NB4 (cell line): Measurements from ENCODE around the gene TBC1D1.

Source experiments
- DNase-seq: peaks from one replicate; pipeline ENCODE4 v3.0.0; 2010; ENCODE audit warnings: low read depth
- H3K4me3 ChIP-seq: one replicate; pipeline ENCODE4 v1.5.1; 2011; ENCODE audit warnings: mild to moderate bottlenecking, low read depth, low read length, moderate library complexity
- MYC ChIP-seq: IDR thresholded peaks from 2 replicates; pipeline ENCODE4 v1.6.1; 2011; ENCODE audit warnings: low read depth, low read length
- POLR2A ChIP-seq: IDR thresholded peaks from 2 replicates; pipeline ENCODE4 v1.6.1; 2011; ENCODE audit warnings: mild to moderate bottlenecking; ENCODE audit not compliant: insufficient read length; ENCODE audit errors: extremely low read depth
- TF ChIP-seq, protein P1 (sequence below): IDR thresholded peaks from one replicate; pipeline ENCODE4 v1.5.1; 2012; ENCODE audit warnings: low read depth, low read length
- TF ChIP-seq, protein P2 (sequence below): IDR thresholded peaks from 2 replicates; pipeline ENCODE4 v1.6.1; 2011; ENCODE audit warnings: low read depth, low read length

Gene TBC1D1

DNA sequence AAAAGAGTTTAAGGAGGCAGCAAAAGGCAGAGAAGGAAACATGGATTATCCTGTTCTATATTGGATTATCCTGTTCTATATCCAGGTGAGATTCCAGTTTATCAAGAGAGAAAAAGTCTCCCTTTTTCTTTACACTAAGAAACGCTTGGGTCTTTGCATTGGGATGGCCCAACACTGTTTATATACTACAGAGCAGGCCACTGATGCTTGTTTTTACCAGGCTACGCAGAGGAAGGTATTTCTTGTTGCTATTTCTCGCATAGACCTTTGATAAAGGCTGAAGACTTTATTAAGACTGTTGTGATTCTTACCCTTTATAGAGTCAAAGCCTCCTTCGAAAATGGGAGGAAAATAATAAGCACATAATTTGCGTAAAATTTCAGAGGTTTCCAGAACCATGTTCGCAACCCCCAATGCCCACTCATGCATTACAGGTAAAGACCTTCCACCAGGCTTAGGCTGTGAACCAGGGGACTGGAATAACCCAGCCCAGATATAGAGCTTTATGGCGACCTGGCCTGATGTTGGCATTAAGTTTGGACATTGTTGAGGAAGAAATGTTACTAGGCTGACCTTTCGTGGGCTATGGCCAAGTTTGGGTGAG is 287.6 kb downstream of the TBC1D1 start:
- DNase-seq = no peak
- no peak overlapping the region for H3K4me3 ChIP-seq
- TF ChIP-seq, protein P1, sequence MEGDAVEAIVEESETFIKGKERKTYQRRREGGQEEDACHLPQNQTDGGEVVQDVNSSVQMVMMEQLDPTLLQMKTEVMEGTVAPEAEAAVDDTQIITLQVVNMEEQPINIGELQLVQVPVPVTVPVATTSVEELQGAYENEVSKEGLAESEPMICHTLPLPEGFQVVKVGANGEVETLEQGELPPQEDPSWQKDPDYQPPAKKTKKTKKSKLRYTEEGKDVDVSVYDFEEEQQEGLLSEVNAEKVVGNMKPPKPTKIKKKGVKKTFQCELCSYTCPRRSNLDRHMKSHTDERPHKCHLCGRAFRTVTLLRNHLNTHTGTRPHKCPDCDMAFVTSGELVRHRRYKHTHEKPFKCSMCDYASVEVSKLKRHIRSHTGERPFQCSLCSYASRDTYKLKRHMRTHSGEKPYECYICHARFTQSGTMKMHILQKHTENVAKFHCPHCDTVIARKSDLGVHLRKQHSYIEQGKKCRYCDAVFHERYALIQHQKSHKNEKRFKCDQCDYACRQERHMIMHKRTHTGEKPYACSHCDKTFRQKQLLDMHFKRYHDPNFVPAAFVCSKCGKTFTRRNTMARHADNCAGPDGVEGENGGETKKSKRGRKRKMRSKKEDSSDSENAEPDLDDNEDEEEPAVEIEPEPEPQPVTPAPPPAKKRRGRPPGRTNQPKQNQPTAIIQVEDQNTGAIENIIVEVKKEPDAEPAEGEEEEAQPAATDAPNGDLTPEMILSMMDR = no peak
- TF ChIP-seq POLR2A (no peak), MYC (no peak)
- TF ChIP-seq, protein P2, sequence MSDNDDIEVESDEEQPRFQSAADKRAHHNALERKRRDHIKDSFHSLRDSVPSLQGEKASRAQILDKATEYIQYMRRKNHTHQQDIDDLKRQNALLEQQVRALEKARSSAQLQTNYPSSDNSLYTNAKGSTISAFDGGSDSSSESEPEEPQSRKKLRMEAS = no peak

DNA sequence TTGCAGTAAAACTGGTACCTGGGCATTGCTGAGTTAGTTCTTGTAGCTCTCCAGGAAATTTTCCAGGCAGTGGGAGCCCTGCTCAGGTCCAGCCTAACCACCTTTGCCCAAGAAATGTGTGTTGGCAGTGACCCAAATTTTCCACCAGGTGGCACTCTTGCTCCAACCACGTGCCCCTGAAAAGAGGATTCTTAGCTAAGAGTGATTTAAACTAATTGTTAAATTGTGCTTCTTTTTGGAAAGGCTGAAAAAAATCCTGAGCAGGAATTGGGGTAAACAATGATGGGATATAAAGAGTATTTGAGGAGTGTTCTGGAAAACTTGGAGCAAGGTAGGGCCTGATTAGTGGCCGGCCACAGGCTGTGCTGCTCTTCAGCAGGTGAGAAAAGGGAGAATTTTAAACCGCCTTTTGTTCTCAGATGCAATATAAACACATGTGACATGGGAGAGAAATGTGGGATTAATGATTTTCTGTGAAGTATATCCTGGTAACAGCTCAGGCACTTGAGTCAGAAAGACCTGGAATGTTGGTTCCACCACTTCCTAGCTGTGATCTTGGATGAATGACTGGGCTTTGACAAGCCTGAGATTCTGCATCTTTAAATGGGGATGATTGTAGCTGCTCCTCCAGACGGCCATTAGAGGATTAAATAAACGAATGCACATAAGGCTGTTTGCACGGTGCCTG is 288.9 kb downstream of the TBC1D1 start:
- H3K4me3 ChIP-seq = no peak overlapping the region
- TF ChIP-seq, protein P1 = peak; percentile 91
- TF ChIP-seq POLR2A = no peak
- TF ChIP-seq MYC = no peak
- TF ChIP-seq, protein P2 = no peak; the same call in 1 of the 2 replicates
- DNase-seq = peak; percentile 80

DNA sequence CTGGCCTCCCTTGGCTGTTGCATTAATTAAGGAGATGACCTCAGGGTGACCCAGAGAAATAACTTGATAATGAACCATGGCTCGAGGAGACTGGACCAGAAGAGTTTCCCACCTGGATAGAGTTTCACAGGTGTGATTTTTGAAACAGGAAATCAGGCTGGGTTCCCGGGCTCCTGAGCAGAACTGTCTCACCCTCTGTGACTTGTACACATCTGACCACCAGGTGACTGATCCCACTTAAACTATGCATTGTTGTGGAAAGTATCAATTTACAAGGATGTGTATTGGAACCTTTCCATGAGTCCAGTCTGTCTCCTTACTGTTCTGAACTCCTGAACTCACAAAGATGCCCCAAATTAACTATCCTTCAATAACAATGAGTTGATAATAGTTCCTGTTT is 289.6 kb downstream of the TBC1D1 start:
- TF ChIP-seq POLR2A = no peak
- TF ChIP-seq, protein P2 = no peak
- TF ChIP-seq MYC = no peak
- H3K4me3 ChIP-seq = no peak overlapping the region
- no peak for DNase-seq

DNA sequence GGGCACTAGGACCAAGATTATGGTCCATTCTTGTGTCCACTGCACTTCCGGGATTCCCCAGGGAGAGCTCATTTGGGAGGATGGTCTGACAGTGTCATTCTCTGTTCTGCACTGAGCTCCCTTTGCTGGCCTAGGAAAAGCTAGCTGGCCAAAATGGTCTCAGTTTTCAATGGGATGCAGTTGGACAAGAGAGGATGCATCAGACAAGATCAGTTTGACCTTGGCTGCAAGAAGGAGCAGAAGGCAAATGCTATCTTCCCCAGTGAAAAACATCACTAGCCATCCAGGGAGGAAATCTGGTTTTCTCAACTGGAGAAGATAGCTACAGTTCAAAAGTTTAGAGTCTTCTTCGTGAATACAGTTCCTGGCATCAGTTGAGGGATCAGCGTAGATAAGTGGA is 290.4 kb downstream of the TBC1D1 start:
- TF ChIP-seq, protein P2 = no peak
- TF ChIP-seq POLR2A (no peak), MYC (no peak)
- TF ChIP-seq, protein P1 = no peak
- no peak for DNase-seq
- H3K4me3 ChIP-seq = no peak overlapping the region

DNA sequence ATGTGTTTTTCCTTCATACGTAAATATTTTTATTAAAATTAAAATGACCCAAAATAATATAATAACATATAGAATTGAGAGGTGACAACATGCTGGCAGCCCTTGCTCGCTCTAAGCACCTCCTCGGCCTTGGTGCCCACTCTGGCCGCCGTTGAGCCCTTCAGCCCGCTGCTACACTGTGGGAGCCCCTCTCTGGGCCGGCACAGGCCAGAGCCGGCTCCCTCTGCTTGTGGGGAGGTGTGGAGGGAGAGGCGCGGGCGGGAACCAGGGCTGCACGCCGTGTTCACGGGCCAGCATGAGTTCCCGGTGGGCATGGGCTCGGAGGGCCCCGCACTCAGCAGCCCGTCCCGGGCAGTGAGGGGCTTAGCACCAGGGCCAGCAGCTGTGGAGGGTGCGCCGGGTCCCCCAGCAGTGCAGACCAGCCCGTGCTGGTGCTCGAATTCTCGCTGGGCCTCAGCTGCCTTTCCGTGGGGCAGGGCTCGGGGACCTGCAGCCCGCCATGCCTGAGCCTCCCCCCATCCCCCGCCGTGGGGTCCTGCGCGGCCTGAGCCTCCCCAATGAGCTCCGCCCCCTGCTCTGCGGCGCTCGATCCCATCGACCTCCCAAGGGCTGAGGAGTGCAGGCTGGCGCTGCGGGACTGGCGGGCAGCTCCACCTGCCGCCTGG is 291.6 kb downstream of the TBC1D1 start:
- TF ChIP-seq MYC (no peak), POLR2A (no peak)
- no peak overlapping the region for H3K4me3 ChIP-seq
- DNase-seq = no peak

DNA sequence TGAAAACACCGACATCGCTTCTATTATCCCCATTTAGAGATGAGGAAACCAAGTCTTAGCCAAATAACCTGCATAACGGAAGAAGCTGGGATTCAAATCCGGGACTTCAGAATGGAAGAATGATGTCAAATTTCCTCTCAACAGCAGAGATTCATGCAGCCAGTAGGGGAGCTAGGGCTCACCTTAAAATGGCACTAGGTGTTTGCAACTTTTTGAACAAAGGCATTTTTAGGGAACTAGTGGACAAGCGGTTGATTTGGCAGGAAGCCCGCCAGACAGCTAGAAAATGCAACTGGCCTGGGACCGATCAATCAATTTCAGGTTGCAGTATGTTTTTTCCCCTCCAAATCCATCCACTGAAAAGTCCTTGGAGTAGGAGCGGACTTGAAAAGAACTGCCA is 293.5 kb downstream of the TBC1D1 start:
- H3K4me3 ChIP-seq = no peak overlapping the region
- TF ChIP-seq, protein P1 = peak; percentile 21
- TF ChIP-seq, protein P2 = no peak
- DNase-seq = peak; percentile 25
